OCI-LY1 (cell line): ENCODE results near the gene QRFP.

Source experiments
- H2AFZ ChIP-seq: fragments of 200-600 bp; sonication (generic), shearing (Covaris generic); 2 replicates; pipeline ENCODE4 v1.6.0; 2014; ENCODE audit warnings: antibody characterized with exemption, mild to moderate bottlenecking, low read length
- H3F3A ChIP-seq: fragments of 200-600 bp; sonication (generic), shearing (Covaris generic); 2 replicates; pipeline ENCODE4 v1.6.0; 2014; ENCODE audit warnings: mild to moderate bottlenecking, antibody characterized with exemption, low read length, moderate library complexity; ENCODE audit not compliant: insufficient read depth
- H3K27ac ChIP-seq: fragments of 200-600 bp; sonication (generic); 2 replicates; pipeline ENCODE4 v1.5.1; 2014; ENCODE audit warnings: low read length, mixed run types, mild to moderate bottlenecking, low read depth; ENCODE audit not compliant: poor library complexity, severe bottlenecking
- H3K27me3 ChIP-seq: fragments of 200-600 bp; sonication (generic); 2 replicates; pipeline ENCODE4 v1.6.0; 2014; ENCODE audit warnings: antibody characterized with exemption, mild to moderate bottlenecking, low read length, moderate library complexity; ENCODE audit not compliant: insufficient read depth
- H3K36me3 ChIP-seq: fragments of 200-600 bp; sonication (generic); 2 replicates; pipeline ENCODE4 v1.6.1; 2014; ENCODE audit warnings: mild to moderate bottlenecking, antibody characterized with exemption, low read length, moderate library complexity, mixed read lengths; ENCODE audit not compliant: insufficient read depth
- H3K4me1 ChIP-seq: fragments of 200-600 bp; sonication (generic); 2 replicates; pipeline ENCODE4 v1.5.1; 2014; ENCODE audit warnings: mild to moderate bottlenecking, low read length, moderate library complexity; ENCODE audit not compliant: insufficient read depth, severe bottlenecking
- H3K4me2 ChIP-seq: fragments of 200-600 bp; sonication (generic), shearing (Covaris generic); 2 replicates; pipeline ENCODE4 v1.6.1; 2014; ENCODE audit warnings: low read length
- H3K4me3 ChIP-seq: fragments of 200-600 bp; sonication (generic); 2 replicates; pipeline ENCODE4 v1.5.1; 2014; ENCODE audit warnings: low read length, low read depth, mild to moderate bottlenecking, mixed read lengths; ENCODE audit not compliant: poor library complexity, severe bottlenecking
- H3K79me2 ChIP-seq: fragments of 200-600 bp; shearing (Covaris generic); 2 replicates; pipeline ENCODE4 v1.6.1; 2016; ENCODE audit warnings: mixed run types, low read length, mixed read lengths; ENCODE audit not compliant: insufficient read depth
- H3K9ac ChIP-seq: fragments of 200-600 bp; sonication (generic), shearing (Covaris generic); 2 replicates; pipeline ENCODE4 v1.6.1; 2014; ENCODE audit warnings: mild to moderate bottlenecking, low read length, mixed read lengths
- H3K9me2 ChIP-seq: fragments of 200-600 bp; sonication (generic), shearing (Covaris generic); 2 replicates; pipeline ENCODE4 v1.6.1; 2014; ENCODE audit warnings: low read depth, mild to moderate bottlenecking, low read length, mixed read lengths
- H3K9me3 ChIP-seq: fragments of 200-600 bp; shearing (Covaris generic); 2 replicates; pipeline ENCODE4 v1.6.1; 2014; ENCODE audit warnings: low read length, mixed read lengths
- H4K20me1 ChIP-seq: fragments of 200-600 bp; sonication (generic), shearing (Covaris generic); 2 replicates; pipeline ENCODE4 v1.6.0; 2016; ENCODE audit warnings: mild to moderate bottlenecking, low read length; ENCODE audit not compliant: insufficient read depth
- CTCF ChIP-seq: fragments of 200-600 bp; sonication (generic), shearing (Covaris generic); IDR thresholded peaks from 2 replicates; pipeline ENCODE4 v1.5.1; 2017; ENCODE audit warnings: mild to moderate bottlenecking, antibody characterized with exemption, low read length, moderate library complexity, mixed read lengths
- EZH2 ChIP-seq: fragments of 200-600 bp; sonication (generic), shearing (Covaris generic); IDR thresholded peaks from 2 replicates; pipeline ENCODE4 v1.8.0; 2017; ENCODE audit warnings: borderline replicate concordance, mixed run types, mild to moderate bottlenecking, antibody characterized with exemption, low read length, moderate library complexity, mixed read lengths

QRFP gene

GRCh38 chr9:130921300-130921988, 24.8 kb upstream of the QRFP start:
- no peak overlapping the region for H3K4me3 ChIP-seq
- no peaks in the 10 kb centered on the region for H3K9me2 ChIP-seq
- no peaks in the 10 kb centered on the region for H3K9me3 ChIP-seq
- no peak overlapping the region for H3K4me2 ChIP-seq
- H4K20me1 ChIP-seq, result no peaks in the 10 kb centered on the region
- no peaks in the 10 kb centered on the region for H3K4me1 ChIP-seq
- TF ChIP-seq EZH2, result no peak
- TF ChIP-seq CTCF, result no peak
- H3K36me3 ChIP-seq, result no peaks in the 10 kb centered on the region
- H3K27me3 ChIP-seq, result no peaks in the 10 kb centered on the region; the same call in 1 of the 2 replicates
- no peak overlapping the region for H2AFZ ChIP-seq
- H3K27ac ChIP-seq, result no peak overlapping the region
- no peaks in the 10 kb centered on the region for H3F3A ChIP-seq
- H3K9ac ChIP-seq, result no peak overlapping the region
- no peaks in the 10 kb centered on the region for H3K79me2 ChIP-seq

- Histone ChIP-seq H3K9ac (no peak overlapping the region), H3K9me2 (no peaks in the 10 kb centered on the region), H3K4me2 (no peak overlapping the region), H3K27ac (no peak overlapping the region), H3K79me2 (no peaks in the 10 kb centered on the region), H2AFZ (no peak overlapping the region), H3K4me1 (no peaks in the 10 kb centered on the region), H4K20me1 (no peaks in the 10 kb centered on the region), H3K27me3 (no peaks in the 10 kb centered on the region; the same call in 1 of the 2 replicates), H3K9me3 (no peaks in the 10 kb centered on the region), H3F3A (no peaks in the 10 kb centered on the region), H3K4me3 (no peak overlapping the region), H3K36me3 (no peaks in the 10 kb centered on the region)
- TF ChIP-seq EZH2 (no peak), CTCF (no peak)
Measured at GRCh38 chr9:130920762-130921299, 24.2 kb upstream of the QRFP start.

GRCh38 chr9:130920233-130920632, 23.6 kb upstream of the QRFP start:
- Histone ChIP-seq H4K20me1 (no peaks in the 10 kb centered on the region), H3K4me2 (no peak overlapping the region)

More at GRCh38 chr9:130920233-130920632, 23.6 kb upstream of the QRFP start:
- Histone ChIP-seq H3K27me3 (no peaks in the 10 kb centered on the region; the same call in 1 of the 2 replicates), H3F3A (no peaks in the 10 kb centered on the region), H3K4me3 (no peak overlapping the region), H3K4me1 (no peaks in the 10 kb centered on the region), H3K9ac (no peak overlapping the region), H3K9me2 (no peaks in the 10 kb centered on the region), H3K9me3 (no peaks in the 10 kb centered on the region), H3K27ac (no peak overlapping the region), H3K36me3 (no peaks in the 10 kb centered on the region), H2AFZ (no peak overlapping the region), H3K79me2 (no peaks in the 10 kb centered on the region)
- TF ChIP-seq EZH2, result no peak
- no peak for TF ChIP-seq CTCF
